Panc1 (cell line): Measurements from ENCODE around the gene APBB1IP. TPM values are rescaled to one million over a fixed set of nuclear protein-coding genes. Genes with fewer than 3 reads are reported as not detected.

ENCODE experiments used
- ATAC-seq: fragments of 200-7000 bp; cut with Tn5 transposase; 2 replicates; pipeline ENCODE4 v1.9.1; 2020; ENCODE audit warnings: mild to moderate bottlenecking, moderate library complexity
- BruUV-seq: library from RNA; stranded (reverse); fragments of 400-500 nt; replicated peaks from 2 replicates; lab custom pipeline; 2021; lab: Mats Ljungman, UMichigan
- CTCF ChIA-PET: fragments of 300-600 bp; sonication (Branson Sonifier 250); formaldehyde crosslinking; loops from one replicate; lab custom pipeline; 2022; ENCODE audit warnings: antibody characterized with exemption; lab: Charles Lee
- POLR2A ChIA-PET: fragments of 300-600 bp; sonication (Branson Sonifier 250); formaldehyde crosslinking; loops from one replicate; lab custom pipeline; 2022; ENCODE audit warnings: antibody characterized with exemption; lab: Charles Lee
- DNase-seq: peaks from one replicate; pipeline ENCODE4 v3.0.0-alpha.2; 2010; ENCODE audit warnings: low read depth, low spot score
- H3K27ac ChIP-seq: 2 replicates; pipeline ENCODE4 v1.5.1; 2011; ENCODE audit warnings: mild to moderate bottlenecking, low read length, inconsistent platforms
- H3K27me3 ChIP-seq: fragments of 200-500 bp; sonication (Bioruptor generic); 2 replicates; pipeline ENCODE4 v1.6.0; 2014; ENCODE audit warnings: low read length, inconsistent platforms; ENCODE audit not compliant: control insufficient read depth, insufficient read depth
- H3K36me3 ChIP-seq: fragments of 200-500 bp; sonication (Bioruptor generic); 2 replicates; pipeline ENCODE4 v1.5.1; 2014; ENCODE audit warnings: inconsistent platforms, mild to moderate bottlenecking, low read length, moderate library complexity; ENCODE audit not compliant: control insufficient read depth, insufficient read depth
- H3K4me1 ChIP-seq: 2 replicates; pipeline ENCODE4 v1.5.1; 2011; ENCODE audit warnings: inconsistent platforms, mild to moderate bottlenecking, low read length, moderate library complexity; ENCODE audit not compliant: control insufficient read depth, insufficient read depth
- H3K4me3 ChIP-seq, 2 experiments: 2 replicates each; pipeline ENCODE4 v1.5.1; 2011 to 2012; ENCODE audit warnings: low read depth in 2 of 2, low read length in 2 of 2, mild to moderate bottlenecking in 2 of 2, inconsistent platforms in 1 of 2, moderate library complexity in 1 of 2
- H3K9me3 ChIP-seq: fragments of 200-500 bp; sonication (Bioruptor generic); 2 replicates; pipeline ENCODE4 v1.5.1; 2014; ENCODE audit warnings: low read depth, mild to moderate bottlenecking, inconsistent platforms, low read length, moderate library complexity; ENCODE audit not compliant: control insufficient read depth, insufficient read depth
- CTCF ChIP-seq: fragments of 450-650 bp; IDR thresholded peaks from 2 replicates; pipeline ENCODE4 v1.5.1; 2017; ENCODE audit warnings: mild to moderate bottlenecking
- POLR2AphosphoS5 ChIP-seq: IDR thresholded peaks from 2 replicates; pipeline ENCODE4 v1.6.1; 2012; ENCODE audit warnings: mild to moderate bottlenecking, low read depth, low read length, moderate library complexity
- REST ChIP-seq, 2 experiments: IDR thresholded peaks; 2 replicates each; pipeline ENCODE4 v1.6.1; 2011 to 2012; ENCODE audit warnings: low read depth in 2 of 2, control low read depth in 1 of 2, low read length in 1 of 2, mild to moderate bottlenecking in 1 of 2, moderate library complexity in 1 of 2; ENCODE audit not compliant: insufficient read depth in 1 of 2
- SIN3A ChIP-seq: IDR thresholded peaks from 2 replicates; pipeline ENCODE4 v1.6.1; 2012; ENCODE audit warnings: low read depth, mild to moderate bottlenecking, low read length, moderate library complexity, borderline replicate concordance; ENCODE audit not compliant: insufficient read depth
- TCF7L2 ChIP-seq: IDR thresholded peaks from 2 replicates; pipeline ENCODE4 v1.6.1; 2011; ENCODE audit warnings: mild to moderate bottlenecking, low read depth, low read length, inconsistent platforms
- in situ Hi-C: cut with HindIII; loops from 2 replicates; pipeline ENCODE4 v1.10.0; 2016; ENCODE audit warnings: low sequenced_read_pairs, low pct_unique_long_range_greater_than_20kb
- intact Hi-C: fragments of 100-400 bp; cut with micrococcal nuclease; formaldehyde crosslinking; loops from one replicate; pipeline ENCODE4 v1.10.0; 2022; ENCODE audit not compliant: unreplicated experiment
- total RNA-seq: library from RNA; stranded (reverse); gene quantifications from one replicate; pipeline ENCODE4 v1.2.1, GENCODE V29; 2021; ENCODE audit not compliant: unreplicated experiment

APBB1IP gene
- total RNA-seq, 1 experiment from 2014 or later = 0.21 TPM

GRCh38 chr10:26506736-26507135 is 68.6 kb downstream of the APBB1IP start:
- TF ChIP-seq CTCF (no peak), POLR2AphosphoS5 (no peak), TCF7L2 (no peak), REST (IDR thresholded peaks at IDR 0.05; ENCODE audit: insufficient read depth in 1 of 2, low read depth in 2 of 2, low read length in 1 of 2) (no peak), SIN3A (no peak)
- no peak overlapping the region for H3K4me3 ChIP-seq
- no peak overlapping the region for H3K27ac ChIP-seq
- ATAC-seq (no peak), DNase-seq (no peak)
- POLR2A ChIA-PET = no interaction called here
- CTCF ChIA-PET = no interaction called here
- H3K27me3 ChIP-seq = no peaks in the 10 kb centered on the region
- no TSS peak for BruUV-seq
- in situ Hi-C loops (no loop called here), intact Hi-C loops (no loop called here)
- no peaks in the 10 kb centered on the region for H3K9me3 ChIP-seq
- no peaks in the 10 kb centered on the region for H3K4me1 ChIP-seq
- H3K36me3 ChIP-seq = no peaks in the 10 kb centered on the region

GRCh38 chr10:26507441-26507840 is 69.3 kb downstream of the APBB1IP start:
- Histone ChIP-seq H3K4me1 (no peaks in the 10 kb centered on the region), H3K27me3 (no peaks in the 10 kb centered on the region), H3K27ac (no peak overlapping the region), H3K9me3 (no peaks in the 10 kb centered on the region), H3K4me3 (no peak overlapping the region), H3K36me3 (no peaks in the 10 kb centered on the region)
- TF ChIP-seq CTCF (no peak), SIN3A (no peak), TCF7L2 (no peak), REST (IDR thresholded peaks at IDR 0.05; ENCODE audit: insufficient read depth in 1 of 2, low read depth in 2 of 2, low read length in 1 of 2) (no peak), POLR2AphosphoS5 (no peak)
- no peak for ATAC-seq
- CTCF ChIA-PET = no interaction called here
- intact Hi-C loops = no loop called here
- no TSS peak for BruUV-seq
- no peak for DNase-seq
- POLR2A ChIA-PET = no interaction called here
- in situ Hi-C loops = no loop called here
